HG03432 (cell line): Measurements from ENCODE around the gene DENND10.
"Not testable (repeated sequence)": the region's sequence is repeated elsewhere in the genome, so short reads cannot be mapped to it uniquely, and the experiment has no call there.

Source experiments
- ATAC-seq: cut with Tn5 transposase; IDR thresholded peaks from one replicate; pipeline ENCODE4 v1.9.1; 2021; ENCODE audit warnings: mild to moderate bottlenecking, moderate library complexity; ENCODE audit not compliant: unreplicated experiment

DENND10 gene

DNA sequence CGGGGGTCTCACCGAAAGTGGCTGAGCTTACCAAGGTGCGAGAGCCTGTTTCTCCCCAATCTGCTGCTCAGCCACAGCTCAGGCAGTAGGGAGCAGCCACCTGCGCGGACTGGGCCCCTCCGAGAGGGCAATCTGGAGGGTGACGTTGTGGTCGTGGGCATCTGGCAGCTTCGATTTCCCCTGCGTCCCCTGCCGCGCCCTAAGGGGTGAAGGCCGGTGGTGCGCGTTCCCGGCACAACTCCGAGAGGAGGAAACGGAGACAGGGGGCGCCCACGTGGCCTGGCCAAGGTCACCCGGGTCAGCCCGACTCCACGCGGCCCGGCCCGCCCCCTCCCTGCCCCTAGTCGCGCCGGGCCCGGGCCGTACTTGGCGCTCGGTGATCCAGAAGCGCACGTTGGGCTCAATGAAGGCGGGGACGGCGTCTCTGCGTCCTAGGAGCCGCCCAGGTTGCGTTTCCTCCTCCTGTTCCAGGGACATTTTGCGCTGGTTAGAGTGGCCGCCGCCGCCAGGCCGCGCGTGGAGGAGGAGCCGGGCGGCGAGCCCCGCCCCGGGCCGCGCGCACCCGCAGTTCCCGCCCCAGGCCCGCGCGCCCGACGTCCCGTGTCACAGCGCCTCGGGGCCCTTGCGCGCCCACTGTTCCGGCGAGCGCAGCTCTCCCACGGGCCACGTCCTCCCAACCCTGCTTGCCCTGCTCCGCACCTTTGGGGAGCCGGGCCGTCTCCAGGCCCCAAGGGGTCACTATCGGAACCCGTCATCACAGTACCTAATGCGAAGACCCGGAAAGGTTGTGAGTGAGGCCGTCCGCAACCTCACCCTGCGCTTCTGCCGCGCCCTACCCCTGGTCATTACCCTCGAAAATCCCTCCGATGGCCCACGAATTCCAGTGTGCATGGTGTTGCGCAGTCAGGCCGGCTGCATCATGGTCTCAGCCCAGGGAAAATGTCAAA lies 61.5 kb downstream of the DENND10 start, which contains the start of gene SFXN4:
SFXN4 (minus strand) TSS at position 544 of the 947 bp plus-strand sequence; CDS start at position 477, 67 bp downstream.
- ATAC-seq, result peak; percentile 96

GRCh38 chr10:119166118-119166500 lies 62.2 kb downstream of the DENND10 start:
- no peak for ATAC-seq

DNA sequence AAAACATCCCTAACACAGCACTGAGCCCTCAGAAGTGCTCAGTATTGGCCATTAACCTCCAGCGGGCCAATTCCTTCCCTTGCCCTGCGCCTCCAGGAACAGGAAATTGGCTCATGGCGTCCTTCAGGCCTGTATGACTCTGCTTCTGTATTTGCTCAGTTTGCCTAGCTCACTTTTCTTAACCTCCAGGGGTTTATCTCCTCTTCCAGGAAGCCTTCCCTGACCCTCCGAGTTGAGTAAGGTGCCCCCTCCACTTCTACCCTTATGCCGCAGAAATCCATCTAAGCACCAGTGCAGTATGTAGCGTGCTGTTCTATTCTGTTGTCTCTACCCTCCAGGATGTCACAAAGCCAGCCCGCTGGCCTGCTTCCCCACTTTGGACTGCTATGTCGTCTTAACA lies 62.7 kb downstream of the DENND10 start:
- no peak for ATAC-seq

GRCh38 chr10:119167041-119167440 lies 63.1 kb downstream of the DENND10 start:
- no peak for ATAC-seq

GRCh38 chr10:119174109-119174508 lies 70.2 kb downstream of the DENND10 start:
- ATAC-seq, result no peak

GRCh38 chr10:119176166-119176565 lies 72.3 kb downstream of the DENND10 start:
- ATAC-seq, result no peak

- ATAC-seq, result peak; percentile 11
These were observed 73.9 kb downstream of the DENND10 start for GRCh38 chr10:119177708-119178371.

- peak; percentile 98 for ATAC-seq
These were observed 74.6 kb downstream of the DENND10 start, which contains the start of gene PRDX3 for GRCh38 chr10:119178372-119179119. TSS of gene PRDX3 (minus strand) at chr10:119178812. CDS start at chr10:119178790, 22 bp downstream.

GRCh38 chr10:119180850-119181400 lies 77.0 kb downstream of the DENND10 start:
- ATAC-seq, result not testable (repeated sequence)

GRCh38 chr10:119183664-119184412 lies 79.9 kb downstream of the DENND10 start:
- peak; percentile 43 for ATAC-seq
